ENCODE data around the gene CDH1.

GRCh38 chr16:68719993-68720489 is 17.1 kb upstream of the CDH1 start:
- no peak for TF ChIP-seq EZH2phosphoT487 (IDR thresholded peaks at IDR 0.05; ENCODE audit: borderline replicate concordance, low read depth)
- TF ChIP-seq, protein P1, sequence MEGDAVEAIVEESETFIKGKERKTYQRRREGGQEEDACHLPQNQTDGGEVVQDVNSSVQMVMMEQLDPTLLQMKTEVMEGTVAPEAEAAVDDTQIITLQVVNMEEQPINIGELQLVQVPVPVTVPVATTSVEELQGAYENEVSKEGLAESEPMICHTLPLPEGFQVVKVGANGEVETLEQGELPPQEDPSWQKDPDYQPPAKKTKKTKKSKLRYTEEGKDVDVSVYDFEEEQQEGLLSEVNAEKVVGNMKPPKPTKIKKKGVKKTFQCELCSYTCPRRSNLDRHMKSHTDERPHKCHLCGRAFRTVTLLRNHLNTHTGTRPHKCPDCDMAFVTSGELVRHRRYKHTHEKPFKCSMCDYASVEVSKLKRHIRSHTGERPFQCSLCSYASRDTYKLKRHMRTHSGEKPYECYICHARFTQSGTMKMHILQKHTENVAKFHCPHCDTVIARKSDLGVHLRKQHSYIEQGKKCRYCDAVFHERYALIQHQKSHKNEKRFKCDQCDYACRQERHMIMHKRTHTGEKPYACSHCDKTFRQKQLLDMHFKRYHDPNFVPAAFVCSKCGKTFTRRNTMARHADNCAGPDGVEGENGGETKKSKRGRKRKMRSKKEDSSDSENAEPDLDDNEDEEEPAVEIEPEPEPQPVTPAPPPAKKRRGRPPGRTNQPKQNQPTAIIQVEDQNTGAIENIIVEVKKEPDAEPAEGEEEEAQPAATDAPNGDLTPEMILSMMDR (IDR thresholded peaks at IDR 0.05), result no peak
- TF ChIP-seq RCOR1 (IDR thresholded peaks at IDR 0.05; ENCODE audit: low read length), result no peak
- TF ChIP-seq POLR2AphosphoS5 (IDR thresholded peaks at IDR 0.05; ENCODE audit: low read depth, low read length), result no peak
- no peak for TF ChIP-seq EP300 (IDR thresholded peaks at IDR 0.05; ENCODE audit: borderline replicate concordance in 1 of 2, low read depth in 1 of 2, low read length in 1 of 2)

Data from SK-N-SH (cell line).